ENCODE measurements around the gene PALLD. TPM values are rescaled to one million over a fixed set of nuclear protein-coding genes. Genes with fewer than 3 reads are reported as not detected.
A peak's percentile ranks its signal among the peaks of the same experiment; 100 is the strongest.

The PALLD gene
- total RNA-seq, 1 experiment from 2014 or later = 9.0 TPM

DNA sequence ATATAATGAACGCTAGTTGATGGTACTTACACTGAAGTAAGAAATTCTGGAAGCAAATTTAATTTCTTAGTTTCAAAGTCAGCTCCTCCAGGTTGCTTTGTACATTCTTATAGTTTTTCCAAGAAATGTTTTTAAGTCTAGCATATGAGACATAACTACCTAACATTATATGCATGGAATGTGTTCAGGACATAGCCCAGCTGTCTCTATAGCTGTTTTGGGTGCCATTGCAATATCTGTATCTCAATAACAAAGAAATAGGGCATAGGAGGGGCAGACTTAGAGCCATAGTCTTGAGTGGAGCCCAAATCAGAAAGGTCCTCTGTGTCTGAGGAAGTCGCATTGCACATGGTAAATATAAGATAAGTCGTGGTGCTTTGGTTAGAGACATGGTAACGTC, 369.8 kb downstream of the PALLD start:
- H3K36me3 ChIP-seq (replicated peaks; ENCODE audit: control insufficient read depth, insufficient read depth, low read length) = no peaks in the 10 kb centered on the region
- H3K4me3 ChIP-seq (ENCODE audit: insufficient read depth, low read depth, low read length) = no peak overlapping the region
- DNase-seq = no peak
- no peaks in the 10 kb centered on the region for H3K27me3 ChIP-seq (ENCODE audit: control insufficient read depth, insufficient read depth, low read length)

DNA sequence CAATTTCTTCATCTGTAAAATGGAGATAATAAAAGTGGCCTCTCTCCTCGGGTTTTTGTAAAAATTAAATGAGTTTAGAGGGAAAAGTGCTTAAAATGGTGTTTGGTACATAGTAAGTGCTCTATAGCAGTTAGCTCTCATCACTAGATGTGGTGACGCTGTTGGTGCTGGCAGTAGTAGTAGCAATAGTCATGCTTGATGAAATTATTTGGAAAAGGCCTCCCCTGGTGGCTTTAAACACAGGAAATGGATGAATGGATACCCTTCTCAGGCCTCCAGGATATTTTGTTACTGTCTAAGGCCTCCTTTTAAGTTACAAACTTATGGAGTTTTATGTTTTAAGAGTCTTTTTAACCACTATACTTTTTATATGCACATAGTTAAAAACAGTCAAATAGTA, 370.3 kb downstream of the PALLD start:
- Histone ChIP-seq H3K4me3 (ENCODE audit: insufficient read depth, low read depth, low read length) (no peak overlapping the region), H3K36me3 (replicated peaks; ENCODE audit: control insufficient read depth, insufficient read depth, low read length) (no peaks in the 10 kb centered on the region), H3K27me3 (ENCODE audit: control insufficient read depth, insufficient read depth, low read length) (no peaks in the 10 kb centered on the region)
- no peak for DNase-seq

DNA sequence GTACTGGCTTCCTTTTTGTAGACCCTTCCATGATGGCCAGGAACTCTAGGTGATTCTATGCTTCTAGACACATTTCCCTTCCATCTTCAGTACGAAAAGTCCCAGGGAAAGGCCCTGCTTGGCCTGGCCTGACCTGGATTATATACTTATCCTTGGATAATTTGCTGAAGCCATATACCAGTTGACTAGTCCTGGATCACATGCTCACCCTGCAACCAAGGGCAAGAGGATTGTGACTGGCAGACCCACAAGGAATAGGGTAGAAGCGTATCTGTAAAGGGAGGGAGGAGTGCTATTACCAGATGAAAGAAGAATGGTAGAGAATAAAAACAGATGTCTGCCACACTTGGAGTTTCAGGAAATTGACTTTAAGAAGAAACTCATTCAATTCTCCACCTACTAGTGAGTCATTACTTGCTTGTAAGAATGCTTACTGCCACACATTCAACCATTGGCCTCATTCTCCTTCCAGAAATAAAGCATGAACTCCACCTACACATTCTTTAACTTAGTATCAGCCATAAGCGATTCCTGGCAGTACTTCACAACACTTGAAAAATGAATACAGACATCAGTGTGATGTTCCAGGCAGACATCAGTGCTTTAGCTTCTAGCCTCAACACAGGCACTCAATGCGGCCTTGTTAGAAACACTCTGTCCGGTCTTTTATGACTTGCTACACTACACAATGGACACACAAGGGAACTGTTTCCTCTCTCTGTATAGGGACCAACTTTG, 371.4 kb downstream of the PALLD start:
- no peak for DNase-seq
- no peak overlapping the region for H3K4me3 ChIP-seq (ENCODE audit: insufficient read depth, low read depth, low read length)
- no peaks in the 10 kb centered on the region for H3K27me3 ChIP-seq (ENCODE audit: control insufficient read depth, insufficient read depth, low read length)
- H3K36me3 ChIP-seq (replicated peaks; ENCODE audit: control insufficient read depth, insufficient read depth, low read length) = no peaks in the 10 kb centered on the region

DNA sequence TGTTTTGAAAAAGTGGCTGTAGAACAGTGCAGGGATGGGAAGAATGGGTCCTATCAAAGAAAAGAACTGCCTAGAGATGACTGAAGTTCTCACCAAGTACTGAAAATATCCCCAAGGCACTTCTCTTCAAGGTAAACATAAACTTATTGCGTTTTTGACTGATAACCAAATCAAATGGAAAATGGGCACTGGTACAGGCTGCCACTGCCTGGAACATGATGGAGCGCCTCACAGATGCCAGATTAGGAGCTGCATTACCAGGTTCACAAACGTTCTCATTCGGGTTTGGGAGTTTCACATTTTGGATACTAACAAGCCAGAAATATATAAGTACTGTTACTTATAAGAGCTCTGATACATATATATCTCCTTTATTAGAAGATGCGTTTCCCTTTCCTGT, 371.9 kb downstream of the PALLD start:
- H3K27me3 ChIP-seq (ENCODE audit: control insufficient read depth, insufficient read depth, low read length) = no peaks in the 10 kb centered on the region
- DNase-seq = no peak
- no peak overlapping the region for H3K4me3 ChIP-seq (ENCODE audit: insufficient read depth, low read depth, low read length)
- H3K36me3 ChIP-seq (replicated peaks; ENCODE audit: control insufficient read depth, insufficient read depth, low read length) = no peaks in the 10 kb centered on the region

DNA sequence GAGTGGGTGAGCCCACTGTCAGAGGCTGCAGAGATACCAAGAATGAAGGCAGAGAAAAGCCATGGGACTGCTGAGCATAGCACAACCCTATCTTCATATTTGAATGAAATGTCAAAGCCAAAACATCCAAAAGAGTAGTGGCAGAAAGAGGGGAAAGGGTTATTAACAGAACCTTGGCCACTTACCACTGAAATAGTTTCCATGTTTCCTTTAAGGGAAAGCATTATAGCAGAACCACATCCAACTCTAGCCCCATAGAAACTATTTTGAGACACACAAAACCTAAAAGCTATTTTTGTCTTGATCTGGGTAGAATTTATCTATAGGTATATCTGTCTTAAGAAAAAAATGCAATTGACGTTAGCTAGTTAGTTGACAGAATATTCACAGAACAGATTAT, 373.2 kb downstream of the PALLD start:
- no peaks in the 10 kb centered on the region for H3K36me3 ChIP-seq (replicated peaks; ENCODE audit: control insufficient read depth, insufficient read depth, low read length)
- H3K27me3 ChIP-seq (ENCODE audit: control insufficient read depth, insufficient read depth, low read length) = no peaks in the 10 kb centered on the region
- no peak for DNase-seq
- H3K4me3 ChIP-seq (ENCODE audit: insufficient read depth, low read depth, low read length) = no peak overlapping the region

DNA sequence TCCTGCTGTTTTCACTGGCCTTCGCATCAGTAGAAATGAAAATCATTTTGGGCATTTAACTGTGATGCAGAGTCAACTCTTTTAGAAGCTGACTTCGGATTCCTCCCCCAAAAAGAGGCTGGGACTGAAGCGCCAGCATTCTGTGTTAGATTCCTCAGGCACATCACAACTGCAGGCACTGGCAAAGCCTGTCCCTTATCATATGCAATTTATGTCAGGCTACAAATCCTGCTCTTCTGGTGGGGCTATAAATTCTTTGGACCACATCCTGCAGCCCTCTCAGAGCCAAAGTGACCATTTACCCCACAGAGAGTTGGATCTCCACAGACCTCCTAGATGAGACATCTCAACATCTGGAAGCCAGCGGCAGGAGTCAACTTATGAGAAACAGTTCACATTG, 374.8 kb downstream of the PALLD start:
- Histone ChIP-seq H3K27me3 (ENCODE audit: control insufficient read depth, insufficient read depth, low read length) (peaks cover 3% of the 10 kb centered on the region), H3K36me3 (replicated peaks; ENCODE audit: control insufficient read depth, insufficient read depth, low read length) (no peaks in the 10 kb centered on the region), H3K4me3 (ENCODE audit: insufficient read depth, low read depth, low read length) (no peak overlapping the region)
- DNase-seq = no peak

DNA sequence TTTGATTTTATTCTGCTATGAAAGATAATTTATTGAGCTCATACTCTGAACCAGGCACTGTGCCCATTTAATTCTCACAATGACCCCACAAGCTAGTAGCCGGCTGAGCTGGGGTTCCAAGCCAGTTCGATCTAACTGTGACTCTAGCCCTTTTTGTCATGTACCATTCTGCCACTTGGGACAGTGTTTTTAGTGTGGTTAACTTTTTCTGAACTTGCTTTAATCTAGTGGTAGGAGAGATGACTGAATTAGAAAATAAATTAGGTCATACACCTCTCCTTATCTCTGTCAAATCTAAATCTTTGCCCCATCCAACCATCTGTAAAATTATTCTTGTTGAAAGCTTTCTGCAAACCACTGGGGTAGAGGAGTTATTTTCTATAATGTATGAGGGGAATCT, 377.2 kb downstream of the PALLD start:
- Histone ChIP-seq H3K4me3 (ENCODE audit: insufficient read depth, low read depth, low read length) (no peak overlapping the region), H3K27me3 (ENCODE audit: control insufficient read depth, insufficient read depth, low read length) (peaks cover 24% of the 10 kb centered on the region), H3K36me3 (replicated peaks; ENCODE audit: control insufficient read depth, insufficient read depth, low read length) (no peaks in the 10 kb centered on the region)
- no peak for DNase-seq

DNA sequence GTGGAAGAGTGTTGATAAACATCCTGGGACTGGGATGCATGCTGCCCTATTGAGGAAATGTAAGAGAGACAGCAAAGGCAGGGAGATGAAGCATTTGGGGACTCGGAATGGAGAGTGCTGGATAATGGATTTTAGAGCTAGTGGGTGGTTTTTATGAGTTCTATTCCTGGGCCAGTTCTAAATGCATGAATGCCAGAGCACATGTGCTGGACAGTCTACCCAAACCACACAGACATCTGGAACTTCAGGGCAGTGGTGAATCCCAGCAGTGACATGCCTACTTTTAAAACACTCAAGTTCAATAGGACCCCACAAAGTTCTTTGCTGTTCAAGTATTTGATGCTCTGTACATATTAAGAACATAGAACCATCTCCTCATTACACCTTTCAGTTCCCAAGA, 379.3 kb downstream of the PALLD start:
- Histone ChIP-seq H3K27me3 (ENCODE audit: control insufficient read depth, insufficient read depth, low read length) (peaks cover 26% of the 10 kb centered on the region), H3K36me3 (replicated peaks; ENCODE audit: control insufficient read depth, insufficient read depth, low read length) (no peaks in the 10 kb centered on the region), H3K4me3 (ENCODE audit: insufficient read depth, low read depth, low read length) (no peak overlapping the region)
- no peak for DNase-seq

DNA sequence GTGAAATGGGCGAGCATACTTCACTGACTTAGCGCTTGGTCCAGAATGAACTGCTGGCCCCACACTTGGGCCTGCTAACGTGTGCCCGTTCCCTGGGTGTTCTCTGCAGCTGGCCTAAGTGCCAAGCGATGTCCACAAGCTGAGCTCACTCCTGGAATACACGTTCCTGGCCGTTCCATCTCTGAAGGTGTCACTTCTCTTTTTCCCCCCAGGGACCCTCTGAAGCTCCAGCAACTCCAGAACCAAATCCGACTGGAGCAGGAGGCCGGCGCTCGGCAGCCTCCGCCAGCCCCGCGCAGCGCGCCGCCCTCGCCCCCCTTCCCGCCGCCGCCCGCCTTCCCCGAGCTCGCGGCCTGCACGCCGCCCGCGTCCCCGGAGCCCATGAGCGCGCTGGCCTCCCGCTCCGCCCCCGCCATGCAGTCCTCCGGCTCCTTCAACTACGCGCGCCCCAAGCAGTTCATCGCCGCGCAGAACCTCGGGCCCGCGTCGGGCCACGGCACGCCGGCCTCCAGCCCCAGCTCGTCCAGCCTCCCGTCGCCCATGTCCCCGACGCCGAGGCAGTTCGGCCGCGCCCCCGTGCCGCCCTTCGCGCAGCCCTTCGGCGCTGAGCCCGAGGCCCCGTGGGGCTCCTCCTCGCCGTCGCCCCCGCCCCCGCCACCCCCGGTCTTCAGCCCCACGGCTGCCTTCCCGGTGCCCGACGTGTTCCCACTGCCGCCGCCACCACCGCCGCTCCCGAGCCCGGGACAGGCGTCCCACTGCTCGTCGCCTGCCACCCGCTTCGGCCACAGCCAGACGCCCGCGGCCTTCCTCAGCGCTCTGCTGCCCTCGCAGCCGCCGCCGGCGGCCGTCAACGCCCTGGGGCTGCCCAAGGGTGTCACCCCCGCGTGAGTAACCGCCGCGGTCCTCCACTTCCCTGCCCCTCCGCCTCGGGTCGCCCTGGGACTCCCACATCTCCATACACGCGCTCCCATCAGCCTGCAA, 380.9 kb downstream of the PALLD start:
- DNase-seq = peak; percentile 73
- Histone ChIP-seq H3K4me3 (ENCODE audit: insufficient read depth, low read depth, low read length) (peak overlapping the region; percentile 52), H3K36me3 (replicated peaks; ENCODE audit: control insufficient read depth, insufficient read depth, low read length) (no peaks in the 10 kb centered on the region), H3K27me3 (ENCODE audit: control insufficient read depth, insufficient read depth, low read length) (peaks cover 26% of the 10 kb centered on the region)

DNA sequence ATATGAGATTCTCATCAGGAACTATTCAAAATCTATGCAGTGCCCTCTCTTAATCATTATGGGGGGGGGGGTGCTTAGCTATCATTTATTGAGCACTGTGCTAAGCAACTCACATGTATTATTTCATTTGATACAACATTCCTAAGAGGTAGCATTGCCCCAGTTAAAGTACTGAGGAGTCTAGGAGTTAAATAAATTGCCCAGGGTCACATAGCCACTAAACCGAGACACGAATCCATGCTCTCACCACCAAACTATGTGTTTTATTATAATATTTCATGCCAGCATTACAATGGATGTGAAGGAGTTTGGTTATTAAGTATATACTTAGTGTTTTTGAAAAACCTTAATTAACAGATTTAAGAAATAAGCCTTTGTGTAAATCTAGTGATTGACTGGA, 381.8 kb downstream of the PALLD start:
- DNase-seq = no peak
- Histone ChIP-seq H3K36me3 (replicated peaks; ENCODE audit: control insufficient read depth, insufficient read depth, low read length) (no peaks in the 10 kb centered on the region), H3K27me3 (ENCODE audit: control insufficient read depth, insufficient read depth, low read length) (peaks cover 26% of the 10 kb centered on the region), H3K4me3 (ENCODE audit: insufficient read depth, low read depth, low read length) (peak overlapping the region; percentile 52; the same call in 1 of the 2 replicates)

DNA sequence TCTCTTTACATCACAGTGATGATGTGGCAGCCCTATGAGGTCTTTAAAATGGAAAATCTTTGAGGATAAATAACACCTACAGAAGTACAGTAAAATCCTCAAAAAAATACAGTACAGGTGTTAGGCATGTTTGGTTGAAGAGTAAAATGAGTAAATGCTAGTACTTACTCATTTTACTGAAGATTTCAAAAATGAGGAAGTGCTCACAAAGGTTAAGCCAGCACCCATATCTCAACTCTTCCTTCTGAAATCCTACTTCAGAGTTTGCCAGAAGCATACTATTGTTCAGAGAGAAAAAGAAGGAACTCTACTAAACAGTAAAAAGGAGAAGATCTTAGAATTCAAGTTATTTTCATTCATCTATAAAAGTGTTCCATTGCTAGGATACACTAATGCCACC, 382.3 kb downstream of the PALLD start:
- Histone ChIP-seq H3K36me3 (replicated peaks; ENCODE audit: control insufficient read depth, insufficient read depth, low read length) (no peaks in the 10 kb centered on the region), H3K4me3 (ENCODE audit: insufficient read depth, low read depth, low read length) (no peak overlapping the region), H3K27me3 (ENCODE audit: control insufficient read depth, insufficient read depth, low read length) (peaks cover 26% of the 10 kb centered on the region)
- DNase-seq = no peak

DNA sequence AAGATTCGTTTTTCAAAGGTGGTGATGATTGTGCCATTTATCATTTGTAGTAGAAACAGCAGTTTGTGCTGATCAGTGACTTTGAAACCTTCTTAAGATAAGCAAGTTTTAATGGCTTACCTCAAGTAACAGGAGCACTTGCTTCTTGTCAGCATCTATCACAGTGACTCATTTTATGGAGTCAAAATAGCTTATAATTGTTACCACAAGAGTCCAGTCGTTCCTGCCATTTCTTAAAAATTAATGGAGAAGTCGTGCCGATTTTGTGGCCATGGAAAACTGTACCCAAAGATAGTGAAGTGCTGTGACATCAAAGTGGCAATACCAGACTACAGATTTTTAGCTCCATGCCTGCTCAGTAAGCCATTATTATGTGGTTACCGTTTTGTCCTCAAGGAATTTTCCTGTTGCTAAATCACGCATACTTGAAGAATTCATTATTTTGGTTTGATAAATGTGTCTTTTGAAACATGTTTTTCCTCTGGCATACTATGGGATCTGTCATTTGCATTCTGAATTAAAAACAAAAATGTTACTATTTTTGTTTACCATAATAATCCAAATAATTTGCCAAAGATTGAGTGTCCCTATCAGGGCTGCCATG, 383.3 kb downstream of the PALLD start:
- Histone ChIP-seq H3K4me3 (ENCODE audit: insufficient read depth, low read depth, low read length) (no peak overlapping the region), H3K27me3 (ENCODE audit: control insufficient read depth, insufficient read depth, low read length) (peaks cover 26% of the 10 kb centered on the region), H3K36me3 (replicated peaks; ENCODE audit: control insufficient read depth, insufficient read depth, low read length) (no peaks in the 10 kb centered on the region)
- DNase-seq = no peak

DNA sequence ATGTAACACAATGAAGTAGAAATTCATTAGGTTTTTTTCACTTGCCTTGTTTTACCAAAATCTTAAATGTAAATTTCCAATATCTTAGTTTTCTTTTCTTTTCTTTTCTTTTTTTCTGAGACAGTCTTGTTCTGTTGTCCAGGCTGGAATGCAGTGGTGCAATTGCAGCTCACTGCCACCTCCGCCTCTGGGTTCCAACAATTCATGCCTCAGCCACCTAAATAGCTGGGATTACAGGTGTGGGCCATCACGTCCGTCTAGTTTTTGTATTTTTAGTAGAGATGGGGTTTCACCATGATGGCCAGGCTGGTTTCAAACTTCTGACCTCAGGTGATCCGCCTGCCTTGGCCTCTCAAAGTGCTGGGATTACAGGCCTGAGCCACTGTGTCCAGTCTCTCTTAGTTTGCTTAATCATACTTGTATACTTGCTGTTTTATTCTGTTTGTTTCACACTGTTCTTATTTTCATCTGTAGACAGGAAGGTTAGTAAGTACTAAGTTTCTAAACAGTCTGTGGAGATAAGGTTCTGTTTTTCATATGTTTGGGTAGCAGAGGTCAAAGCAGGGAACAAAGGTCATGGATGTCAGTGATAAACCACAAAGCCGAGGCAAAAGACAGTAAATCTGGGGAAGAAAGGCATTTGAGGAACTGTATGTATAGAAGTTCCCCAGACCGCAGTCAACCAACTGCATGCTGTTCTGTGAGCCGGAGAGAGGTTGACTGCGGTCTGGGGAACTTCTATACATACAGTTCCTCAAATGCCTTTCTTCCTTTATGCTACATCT, 384.2 kb downstream of the PALLD start:
- H3K27me3 ChIP-seq (ENCODE audit: control insufficient read depth, insufficient read depth, low read length) = peaks cover 26% of the 10 kb centered on the region
- H3K36me3 ChIP-seq (replicated peaks; ENCODE audit: control insufficient read depth, insufficient read depth, low read length) = no peaks in the 10 kb centered on the region
- DNase-seq = no peak

DNA sequence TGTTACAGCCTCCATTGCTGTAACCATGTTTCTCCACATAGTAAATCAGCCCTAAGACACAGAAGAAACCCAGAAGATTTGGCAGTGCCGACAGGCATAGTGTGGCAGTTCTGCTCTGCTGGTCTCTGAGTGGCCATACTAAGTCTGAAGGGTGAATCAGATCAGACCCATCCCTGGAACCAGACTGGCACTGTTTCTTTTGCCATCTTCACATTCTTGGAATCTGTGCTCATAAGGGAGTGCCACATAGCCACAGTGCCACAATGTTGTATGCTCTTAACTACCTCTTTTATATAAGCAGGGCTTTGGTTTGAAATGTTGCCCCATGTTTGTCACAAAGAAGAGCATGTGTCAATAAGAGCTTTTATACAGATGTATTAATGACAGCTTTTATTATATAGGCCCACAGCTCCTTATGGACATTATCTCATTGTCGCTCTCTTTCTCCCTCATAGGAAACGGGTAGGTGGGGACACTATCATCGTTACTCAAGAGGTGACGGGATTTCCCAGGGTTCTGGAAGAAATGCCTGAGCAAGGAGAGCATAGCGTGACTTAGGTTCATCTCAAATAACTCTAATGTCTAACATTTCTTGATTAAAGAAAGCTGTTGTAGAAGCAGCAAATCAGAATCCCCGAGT, 385.0 kb downstream of the PALLD start:
- DNase-seq = no peak
- H3K27me3 ChIP-seq (ENCODE audit: control insufficient read depth, insufficient read depth, low read length) = peaks cover 21% of the 10 kb centered on the region
- H3K4me3 ChIP-seq (ENCODE audit: insufficient read depth, low read depth, low read length) = no peak overlapping the region
- H3K36me3 ChIP-seq (replicated peaks; ENCODE audit: control insufficient read depth, insufficient read depth, low read length) = no peaks in the 10 kb centered on the region

More for the DNA sequence above, 384.2 kb downstream of the PALLD start:
- H3K4me3 ChIP-seq (ENCODE audit: insufficient read depth, low read depth, low read length) = no peak overlapping the region

Measured in H7 (cell line).